Activated T-cell treated with anti-CD3 and anti-CD28 coated beads, Interleukin-2, amount 50 U/mL, for 24 hours (primary cell): ENCODE results near the gene STRBP.

Experiments
- DNase-seq: peaks from one replicate; pipeline ENCODE4 v3.0.0-alpha.2; 2020
- H3K27ac Mint-ChIP-seq: 2 replicates; pipeline ENCODE4 v1.8.0; 2020; ENCODE audit warnings: mild to moderate bottlenecking, mixed read lengths
- H3K27me3 Mint-ChIP-seq: 2 replicates; pipeline ENCODE4 v1.8.0; 2020; ENCODE audit warnings: mixed read lengths
- H3K36me3 Mint-ChIP-seq: 2 replicates; pipeline ENCODE4 v1.8.0; 2020; ENCODE audit warnings: low read depth, mixed read lengths
- H3K4me1 Mint-ChIP-seq: 2 replicates; pipeline ENCODE4 v1.8.0; 2020; ENCODE audit warnings: low read depth, mixed read lengths
- H3K4me3 Mint-ChIP-seq: 2 replicates; pipeline ENCODE4 v1.8.0; 2020; ENCODE audit warnings: mild to moderate bottlenecking, moderate library complexity, mixed read lengths
- H3K9me3 Mint-ChIP-seq: 2 replicates; pipeline ENCODE4 v1.8.0; 2020; ENCODE audit warnings: mixed read lengths

Gene STRBP

GRCh38 chr9:123174079-123174478, 94.3 kb downstream of the STRBP start:
- Mint-ChIP-seq H3K27ac (no peak overlapping the region), H3K4me1 (peaks cover 6% of the 10 kb centered on the region), H3K36me3 (peaks cover 45% of the 10 kb centered on the region), H3K27me3 (no peaks in the 10 kb centered on the region), H3K9me3 (no peaks in the 10 kb centered on the region), H3K4me3 (no peak overlapping the region)
- DNase-seq: no peak

GRCh38 chr9:123169926-123170325, 98.5 kb downstream of the STRBP start:
- Mint-ChIP-seq H3K4me3 (no peak overlapping the region), H3K36me3 (peaks cover 44% of the 10 kb centered on the region), H3K27me3 (no peaks in the 10 kb centered on the region), H3K9me3 (no peaks in the 10 kb centered on the region), H3K4me1 (peaks cover 6% of the 10 kb centered on the region), H3K27ac (no peak overlapping the region)
- DNase-seq: no peak

GRCh38 chr9:123168586-123168985, 99.8 kb downstream of the STRBP start:
- Mint-ChIP-seq H3K4me3 (no peak overlapping the region), H3K36me3 (peaks cover 40% of the 10 kb centered on the region), H3K27ac (no peak overlapping the region), H3K27me3 (no peaks in the 10 kb centered on the region), H3K4me1 (peaks cover 5% of the 10 kb centered on the region), H3K9me3 (no peaks in the 10 kb centered on the region)
- DNase-seq: no peak

- Mint-ChIP-seq H3K36me3 (peaks cover 29% of the 10 kb centered on the region), H3K27ac (no peak overlapping the region), H3K27me3 (no peaks in the 10 kb centered on the region), H3K9me3 (no peaks in the 10 kb centered on the region), H3K4me1 (peaks cover 5% of the 10 kb centered on the region), H3K4me3 (no peak overlapping the region)
- no peak for DNase-seq
Observed at GRCh38 chr9:123167474-123167873, 100.9 kb downstream of the STRBP start.

- H3K4me3 Mint-ChIP-seq: no peak overlapping the region
- DNase-seq: no peak
- H3K27me3 Mint-ChIP-seq: no peaks in the 10 kb centered on the region
- H3K36me3 Mint-ChIP-seq: peaks cover 19% of the 10 kb centered on the region
- H3K27ac Mint-ChIP-seq: no peak overlapping the region
- H3K9me3 Mint-ChIP-seq: no peaks in the 10 kb centered on the region
- H3K4me1 Mint-ChIP-seq: peaks cover 5% of the 10 kb centered on the region
Observed at GRCh38 chr9:123165813-123166212, 102.6 kb downstream of the STRBP start.

GRCh38 chr9:123164285-123164684, 104.1 kb downstream of the STRBP start:
- no peak for DNase-seq
- Mint-ChIP-seq H3K27me3 (no peaks in the 10 kb centered on the region), H3K27ac (no peak overlapping the region), H3K4me1 (peaks cover 3% of the 10 kb centered on the region), H3K36me3 (peaks cover 16% of the 10 kb centered on the region), H3K4me3 (no peak overlapping the region), H3K9me3 (no peaks in the 10 kb centered on the region)

- Mint-ChIP-seq H3K36me3 (peaks cover 23% of the 10 kb centered on the region), H3K4me3 (no peak overlapping the region), H3K27ac (no peak overlapping the region), H3K27me3 (no peaks in the 10 kb centered on the region), H3K9me3 (no peaks in the 10 kb centered on the region), H3K4me1 (no peaks in the 10 kb centered on the region)
- no peak for DNase-seq
Observed at GRCh38 chr9:123162791-123163345, 105.5 kb downstream of the STRBP start.

- H3K36me3 Mint-ChIP-seq: peaks cover 25% of the 10 kb centered on the region
- no peak overlapping the region for H3K4me3 Mint-ChIP-seq
- no peak overlapping the region for H3K27ac Mint-ChIP-seq
- no peak for DNase-seq
- H3K4me1 Mint-ChIP-seq: no peaks in the 10 kb centered on the region
- H3K9me3 Mint-ChIP-seq: no peaks in the 10 kb centered on the region
- no peaks in the 10 kb centered on the region for H3K27me3 Mint-ChIP-seq
Observed at GRCh38 chr9:123162360-123162759, 106.0 kb downstream of the STRBP start.

GRCh38 chr9:123157221-123157620, 111.2 kb downstream of the STRBP start:
- no peak overlapping the region for H3K27ac Mint-ChIP-seq
- H3K27me3 Mint-ChIP-seq: no peaks in the 10 kb centered on the region
- H3K4me3 Mint-ChIP-seq: no peak overlapping the region

GRCh38 chr9:123150708-123151503, 117.5 kb downstream of the STRBP start:
- no peak for DNase-seq
- Mint-ChIP-seq H3K9me3 (no peaks in the 10 kb centered on the region), H3K4me3 (no peak overlapping the region), H3K27me3 (no peaks in the 10 kb centered on the region), H3K27ac (no peak overlapping the region), H3K4me1 (no peaks in the 10 kb centered on the region), H3K36me3 (peaks cover 28% of the 10 kb centered on the region)

More at GRCh38 chr9:123157221-123157620, 111.2 kb downstream of the STRBP start:
- H3K4me1 Mint-ChIP-seq: no peaks in the 10 kb centered on the region
- DNase-seq: no peak
- H3K36me3 Mint-ChIP-seq: peaks cover 29% of the 10 kb centered on the region
- no peaks in the 10 kb centered on the region for H3K9me3 Mint-ChIP-seq

- Mint-ChIP-seq H3K36me3 (peaks cover 39% of the 10 kb centered on the region), H3K27ac (no peak overlapping the region), H3K4me1 (no peaks in the 10 kb centered on the region), H3K27me3 (no peaks in the 10 kb centered on the region), H3K4me3 (no peak overlapping the region), H3K9me3 (no peaks in the 10 kb centered on the region)
- no peak for DNase-seq
Observed at GRCh38 chr9:123149067-123149466, 119.3 kb downstream of the STRBP start.

- Mint-ChIP-seq H3K27ac (no peak overlapping the region), H3K4me3 (no peak overlapping the region), H3K9me3 (no peaks in the 10 kb centered on the region), H3K36me3 (peaks cover 49% of the 10 kb centered on the region), H3K4me1 (peaks cover 4% of the 10 kb centered on the region), H3K27me3 (no peaks in the 10 kb centered on the region)
- no peak for DNase-seq
Observed at GRCh38 chr9:123138163-123138562, 130.2 kb downstream of the STRBP start.

GRCh38 chr9:123135430-123135829, 133.0 kb downstream of the STRBP start:
- H3K27ac Mint-ChIP-seq: no peak overlapping the region
- DNase-seq: no peak
- no peaks in the 10 kb centered on the region for H3K27me3 Mint-ChIP-seq

GRCh38 chr9:123132696-123133095, 135.7 kb downstream of the STRBP start:
- Mint-ChIP-seq H3K9me3 (no peaks in the 10 kb centered on the region), H3K4me3 (no peak overlapping the region), H3K36me3 (peaks cover 39% of the 10 kb centered on the region), H3K27ac (no peak overlapping the region), H3K4me1 (no peaks in the 10 kb centered on the region), H3K27me3 (no peaks in the 10 kb centered on the region)
- no peak for DNase-seq

More at GRCh38 chr9:123135430-123135829, 133.0 kb downstream of the STRBP start:
- Mint-ChIP-seq H3K4me3 (no peak overlapping the region), H3K4me1 (peaks cover 4% of the 10 kb centered on the region), H3K36me3 (peaks cover 43% of the 10 kb centered on the region), H3K9me3 (no peaks in the 10 kb centered on the region)

GRCh38 chr9:123131993-123132392, 136.4 kb downstream of the STRBP start:
- Mint-ChIP-seq H3K4me3 (no peak overlapping the region), H3K27me3 (no peaks in the 10 kb centered on the region), H3K36me3 (peaks cover 45% of the 10 kb centered on the region), H3K4me1 (no peaks in the 10 kb centered on the region), H3K9me3 (no peaks in the 10 kb centered on the region), H3K27ac (no peak overlapping the region)
- no peak for DNase-seq
